Stimulated activated CD8-positive, alpha-beta memory T cell treated with anti-CD3 and anti-CD28 coated beads, Interleukin-12 subunit alpha, Interleukin-12 subunit beta, amount 100 ng/mL, for 4 hours (primary cell): ENCODE results near the gene USP17L5.
"Not testable (repeated sequence)": the region's sequence is repeated elsewhere in the genome, so short reads cannot be mapped to it uniquely, and the experiment has no call there.

Experiments
- DNase-seq: peaks from one replicate; pipeline ENCODE4 v3.0.0-alpha.2; 2020; ENCODE audit warnings: low read depth

USP17L5 gene

GRCh38 chr4:9339103-9339502 lies at the start of gene USP17L5:
TSS of gene USP17L5 (plus strand) at chr4:9339403. CDS start at chr4:9339403, 0 bp downstream.
- not testable (repeated sequence) for DNase-seq

GRCh38 chr4:9324191-9324590 lies 15.0 kb upstream of the USP17L5 start:
- DNase-seq: not testable (repeated sequence)

GRCh38 chr4:9324865-9325264 lies 14.3 kb upstream of the USP17L5 start, which contains the start of gene USP17L24:
TSS of gene USP17L24 (plus strand) at chr4:9325165. CDS start at chr4:9325165, 0 bp downstream.
- DNase-seq: not testable (repeated sequence)

- not testable (repeated sequence) for DNase-seq
These were observed 9.6 kb upstream of the USP17L5 start, which contains the start of gene USP17L25 for GRCh38 chr4:9329611-9330010. TSS of gene USP17L25 (plus strand) at chr4:9329911. CDS start at chr4:9329911, 0 bp downstream.

- not testable (repeated sequence) for DNase-seq
These were observed 4.8 kb upstream of the USP17L5 start, which contains the start of gene USP17L26 for GRCh38 chr4:9334358-9334757. TSS of gene USP17L26 (plus strand) at chr4:9334658. CDS start at chr4:9334658, 0 bp downstream.

- DNase-seq: not testable (repeated sequence)
These were observed 4.6 kb downstream of the USP17L5 start, which contains the start of gene USP17L27 for GRCh38 chr4:9343848-9344247. TSS of gene USP17L27 (plus strand) at chr4:9344148. CDS start at chr4:9344148, 0 bp downstream.

- not testable (repeated sequence) for DNase-seq
These were observed 9.4 kb downstream of the USP17L5 start, which contains the start of gene USP17L28 for GRCh38 chr4:9348593-9348992. TSS of gene USP17L28 (plus strand) at chr4:9348893. CDS start at chr4:9348893, 0 bp downstream.

- DNase-seq: not testable (repeated sequence)
These were observed 11.7 kb downstream of the USP17L5 start for GRCh38 chr4:9350866-9351265.

- not testable (repeated sequence) for DNase-seq
These were observed 14.1 kb downstream of the USP17L5 start, which contains the start of gene USP17L29 for GRCh38 chr4:9353338-9353737. TSS of gene USP17L29 (plus strand) at chr4:9353638. CDS start at chr4:9353638, 0 bp downstream.

GRCh38 chr4:9362829-9363228 lies 23.6 kb downstream of the USP17L5 start, which contains the start of gene USP17L30:
TSS of gene USP17L30 (plus strand) at chr4:9363129. CDS start at chr4:9363129, 0 bp downstream.
- DNase-seq: not testable (repeated sequence)

GRCh38 chr4:9379881-9380280 lies 40.7 kb downstream of the USP17L5 start:
- not testable (repeated sequence) for DNase-seq

GRCh38 chr4:9381012-9381534 lies 41.9 kb downstream of the USP17L5 start:
- not testable (repeated sequence) for DNase-seq

- DNase-seq: no peak
These were observed 44.9 kb downstream of the USP17L5 start for GRCh38 chr4:9384126-9384525.

GRCh38 chr4:9389001-9389400 lies 49.8 kb downstream of the USP17L5 start:
- DNase-seq: not testable (repeated sequence)
